H1 (cell line): Measurements from ENCODE around the gene LKAAEAR1. TPM values are rescaled to one million over a fixed set of nuclear protein-coding genes. Genes with fewer than 3 reads are reported as not detected.

ENCODE experiments used
- CTCF ChIA-PET: fragments of 300-600 bp; sonication (Branson Sonifier 250); formaldehyde crosslinking; loops from one replicate; lab custom pipeline; 2021; ENCODE audit not compliant: partially characterized antibody; lab: Charles Lee
- POLR2A ChIA-PET: fragments of 300-600 bp; sonication (Branson Sonifier 250); formaldehyde crosslinking; loops from one replicate; lab custom pipeline; 2021; ENCODE audit warnings: inconsistent platforms; ENCODE audit not compliant: partially characterized antibody; lab: Charles Lee
- DNase-seq, 2 experiments: peaks; one replicate each; pipeline versions ENCODE4 v3.0.0 to v3.0.0-alpha.2; 2010 to 2022; ENCODE audit warnings: low spot score in 2 of 2, low read depth in 1 of 2, mixed read lengths in 1 of 2
- FAIRE-seq: peaks from 2 replicates; lab custom pipeline; 2011; peaks lifted over from hg19 to GRCh38; lab: Jason Lieb, UNC
- H2AFZ ChIP-seq: 2 replicates; pipeline ENCODE4 v1.8.1; 2012; ENCODE audit warnings: low read length, inconsistent platforms
- H2AK5ac ChIP-seq: 2 replicates; pipeline ENCODE4 v1.6.1; 2013; ENCODE audit warnings: low read depth, low read length
- H2BK120ac ChIP-seq: replicated peaks from 2 replicates; pipeline ENCODE3; 2013; ENCODE audit warnings: low read depth, low read length, inconsistent platforms
- H2BK12ac ChIP-seq: 2 replicates; pipeline ENCODE4 v1.6.1; 2013; ENCODE audit warnings: low read depth, low read length
- H2BK15ac ChIP-seq: 2 replicates; pipeline ENCODE4 v1.6.1; 2013; ENCODE audit warnings: low read length
- H2BK20ac ChIP-seq: 2 replicates; pipeline ENCODE4 v1.6.1; 2013; ENCODE audit warnings: low read length
- H2BK5ac ChIP-seq: 2 replicates; pipeline ENCODE4 v1.6.1; 2013; ENCODE audit warnings: low read depth, low read length
- H3K14ac ChIP-seq: 2 replicates; pipeline ENCODE4 v1.6.1; 2013; ENCODE audit warnings: inconsistent platforms; ENCODE audit not compliant: insufficient read length
- H3K18ac ChIP-seq: 2 replicates; pipeline ENCODE4 v1.6.1; 2013; ENCODE audit warnings: low read length; ENCODE audit errors: extremely low read depth
- H3K23ac ChIP-seq: 2 replicates; pipeline ENCODE4 v1.6.1; 2013; ENCODE audit warnings: inconsistent platforms; ENCODE audit not compliant: insufficient read length
- H3K23me2 ChIP-seq: 2 replicates; pipeline ENCODE4 v1.6.1; 2013; ENCODE audit warnings: low read depth, low read length
- H3K27ac ChIP-seq: 2 replicates; pipeline ENCODE4 v1.6.1; 2011; ENCODE audit warnings: low read depth, low read length, inconsistent platforms
- H3K27me3 ChIP-seq, 4 experiments: replicated peaks in 1 of 4; 1 replicate in 1 of 4; 2 replicates in 3 of 4; pipeline versions ENCODE4 v1.6.1 to v1.8.1; 2011 to 2013; ENCODE audit warnings: low read length in 3 of 4, mild to moderate bottlenecking in 3 of 4, inconsistent platforms in 2 of 4, mixed read lengths in 2 of 4, moderate library complexity in 1 of 4; ENCODE audit not compliant: control insufficient read depth in 3 of 4, insufficient read depth in 3 of 4; ENCODE audit errors: extremely low read depth in 1 of 4
- H3K36me3 ChIP-seq, 4 experiments: 2 replicates each; pipeline versions ENCODE4 v1.6.1 to v1.8.1; 2011 to 2013; ENCODE audit warnings: mild to moderate bottlenecking in 4 of 4, low read length in 3 of 4, moderate library complexity in 2 of 4, control low read depth in 1 of 4, inconsistent platforms in 1 of 4; ENCODE audit not compliant: insufficient read depth in 4 of 4, control insufficient read depth in 2 of 4
- H3K4ac ChIP-seq: replicated peaks from 2 replicates; pipeline ENCODE3; 2013; ENCODE audit warnings: low read length, low read depth, mixed read lengths, inconsistent platforms; ENCODE audit not compliant: insufficient read length
- H3K4me1 ChIP-seq, 4 experiments: replicated peaks in 1 of 4; 1 replicate in 1 of 4; 2 replicates in 3 of 4; pipeline versions ENCODE4 v1.6.1 to v1.8.1; 2011 to 2013; ENCODE audit warnings: low read length in 3 of 4, inconsistent platforms in 2 of 4, mixed read lengths in 1 of 4; ENCODE audit not compliant: insufficient read depth in 4 of 4, control insufficient read depth in 3 of 4
- H3K4me2 ChIP-seq, 2 experiments: 2 replicates each; pipeline versions ENCODE4 v1.6.1 to v1.8.1; 2011 to 2013; ENCODE audit warnings: low read depth in 2 of 2, low read length in 2 of 2, control low read depth in 1 of 2, inconsistent platforms in 1 of 2, mild to moderate bottlenecking in 1 of 2; ENCODE audit not compliant: insufficient read depth in 1 of 2
- H3K4me3 ChIP-seq, 4 experiments: fragments of 200-600, 300-600 bp in 1 of 4; sonication (generic), shearing (Covaris generic), sonication (Bioruptor Twin) in 1 of 4; 2 replicates each; pipeline versions ENCODE4 v1.5.1 to v1.8.1; 2011 to 2016; ENCODE audit warnings: low read length in 4 of 4, low read depth in 3 of 4, control low read depth in 2 of 4, inconsistent platforms in 2 of 4, mild to moderate bottlenecking in 2 of 4, mixed read lengths in 1 of 4, moderate library complexity in 1 of 4; ENCODE audit not compliant: insufficient read depth in 2 of 4; ENCODE audit errors: extremely low read depth in 1 of 4
- H3K56ac ChIP-seq: replicated peaks from 2 replicates; pipeline ENCODE3; 2013; ENCODE audit warnings: low read depth, mild to moderate bottlenecking, mixed read lengths, low read length, inconsistent platforms; ENCODE audit not compliant: insufficient read length
- H3K79me1 ChIP-seq: 2 replicates; pipeline ENCODE4 v1.6.1; 2013; ENCODE audit warnings: low read depth, low read length, control low read depth
- H3K79me2 ChIP-seq, 2 experiments: 2 replicates each; pipeline versions ENCODE4 v1.6.1 to v1.8.1; 2012 to 2013; ENCODE audit warnings: low read length in 2 of 2, mild to moderate bottlenecking in 2 of 2, inconsistent platforms in 1 of 2; ENCODE audit not compliant: insufficient read depth in 2 of 2, control insufficient read depth in 1 of 2
- H3K9ac ChIP-seq, 4 experiments: replicated peaks in 1 of 4; 1 replicate in 1 of 4; 2 replicates in 3 of 4; pipeline versions ENCODE4 v1.6.1 to v1.8.1; 2011 to 2013; ENCODE audit warnings: low read depth in 3 of 4, low read length in 3 of 4, control low read depth in 2 of 4, mild to moderate bottlenecking in 2 of 4, moderate library complexity in 2 of 4, inconsistent platforms in 1 of 4; ENCODE audit errors: extremely low read depth in 1 of 4
- H3K9me3 ChIP-seq, 2 experiments: 2 replicates each; pipeline versions ENCODE4 v1.6.1 to v1.8.1; 2012 to 2013; ENCODE audit warnings: mild to moderate bottlenecking in 2 of 2, moderate library complexity in 2 of 2, control low read depth in 1 of 2, inconsistent platforms in 1 of 2, low read depth in 1 of 2, low read length in 1 of 2, mixed read lengths in 1 of 2; ENCODE audit not compliant: insufficient read depth in 2 of 2
- H4K20me1 ChIP-seq, 2 experiments: replicated peaks in 1 of 2; 2 replicates each; pipeline versions ENCODE3 to v1.8.1; 2011 to 2013; ENCODE audit warnings: inconsistent platforms in 2 of 2, low read length in 2 of 2, mild to moderate bottlenecking in 1 of 2; ENCODE audit not compliant: insufficient read depth in 2 of 2, control insufficient read depth in 1 of 2
- H4K5ac ChIP-seq: 2 replicates; pipeline ENCODE4 v1.6.1; 2013; ENCODE audit warnings: low read length, low read depth, mixed read lengths, inconsistent platforms; ENCODE audit not compliant: insufficient read length
- H4K8ac ChIP-seq: 2 replicates; pipeline ENCODE4 v1.8.0; 2013; ENCODE audit warnings: mild to moderate bottlenecking, moderate library complexity, low read length, inconsistent platforms; ENCODE audit not compliant: insufficient read depth; ENCODE audit errors: extremely low read depth
- H4K91ac ChIP-seq: replicated peaks from 2 replicates; pipeline ENCODE3; 2013; ENCODE audit warnings: low read length, mixed read lengths, inconsistent platforms; ENCODE audit not compliant: insufficient read length
- CTBP2 ChIP-seq: IDR thresholded peaks from 2 replicates; pipeline ENCODE4 v1.7.0; 2011; ENCODE audit warnings: borderline replicate concordance, mild to moderate bottlenecking, moderate library complexity, mixed read lengths, low read length; ENCODE audit not compliant: insufficient read depth, insufficient read length
- EP300 ChIP-seq, 2 experiments: IDR thresholded peaks; 1 replicate in 1 of 2; 2 replicates in 1 of 2; pipeline ENCODE4 v1.6.1; 2011 to 2012; ENCODE audit warnings: low read depth in 2 of 2, low read length in 2 of 2, mild to moderate bottlenecking in 2 of 2, borderline replicate concordance in 1 of 2, inconsistent platforms in 1 of 2, moderate library complexity in 1 of 2
- NRF1 ChIP-seq: IDR thresholded peaks from 2 replicates; pipeline ENCODE4 v1.6.1; 2011; ENCODE audit warnings: mild to moderate bottlenecking, low read depth, low read length, improper control_type of control experiment
- SP4 ChIP-seq: IDR thresholded peaks from 2 replicates; pipeline ENCODE4 v1.6.1; 2012; ENCODE audit warnings: low read length, inconsistent platforms
- WGBS, 2 experiments: shearing (Covaris generic) in 1 of 2; methylation state at CpG; one replicate each; pipeline versions ENCODE4 v1.1.6 to v1.1.7; 2013 to 2015; ENCODE audit warnings: low lambda C conversion rate in 2 of 2, mixed read lengths in 2 of 2, inconsistent platforms in 1 of 2, low coverage in 1 of 2, missing lambda C conversion rate in 1 of 2; ENCODE audit not compliant: insufficient replicate concordance in 2 of 2, insufficient coverage in 1 of 2, insufficient read length in 1 of 2; ENCODE audit errors: extremely low coverage in 1 of 2, missing lambda C conversion rate in 1 of 2; 5-methylcytosine and 5-hydroxymethylcytosine counted together
- polyA plus RNA-seq, 7 experiments: library from polyadenylated mRNA; depleted of rRNA in 3 of 7; stranded (reverse) in 5 of 7; unstranded in 2 of 7; fragments of >200 nt in 5 of 7; fragments of 200-250 nt in 2 of 7; gene quantifications; 1 replicate in 5 of 7; 2 replicates in 1 of 7; 4 replicates in 1 of 7; pipeline versions ENCODE4 v1.2.1 to v1.2.3, GENCODE V29; 2011 to 2013; ENCODE audit warnings: missing spikeins in 2 of 7, mixed read lengths in 2 of 7
- total RNA-seq: library from RNA; stranded (reverse); fragmentation: NEBNext Ultra II Directional; extraction: Animal tissue kit (Norgen Biotek cat#: 25700); gene quantifications from 2 replicates; pipeline ENCODE4 v1.2.1, GENCODE V29; 2021

Gene LKAAEAR1
- total and polyA plus RNA-seq, 2 of the 8 experiments (the other 6 are each of a cell fraction or from before 2014, with no cell fraction given), result 0.41 to 0.53 TPM

- Histone ChIP-seq H3K9ac (no peak overlapping the region), H2BK5ac (no peak overlapping the region), H4K20me1 (peaks cover 0 to 8% of the 10 kb centered on the region in 2 experiments), H4K91ac (no peak overlapping the region), H2BK120ac (no peak overlapping the region), H3K79me2 (no peaks in the 10 kb centered on the region), H4K8ac (peak overlapping the region; percentile 38; the same call in 1 of the 2 replicates), H2AK5ac (no peak overlapping the region), H3K27ac (no peak overlapping the region; the same call in 1 of the 2 replicates), H3K56ac (no peak overlapping the region), H3K4me2 (no peak overlapping the region), H3K18ac (no peak overlapping the region), H2BK12ac (no peak overlapping the region), H3K14ac (no peak overlapping the region), H3K23ac (no peak overlapping the region), H2AFZ (no peak overlapping the region), H3K9me3 (no peaks in the 10 kb centered on the region), H3K27me3 (no peaks in the 10 kb centered on the region), H2BK15ac (no peak overlapping the region), H3K23me2 (no peaks in the 10 kb centered on the region), H3K4me3 (no peak overlapping the region), H4K5ac (no peak overlapping the region), H2BK20ac (no peak overlapping the region), H3K36me3 (peaks cover 0 to 8% (median 3%) of the 10 kb centered on the region in 4 experiments; a peak in 3 of 8 replicates), H3K79me1 (0 out of 2 replicates have a peak, but pooled peaks cover 3% of the 10 kb centered on the region), H3K4me1 (peaks cover 0 to 9% (median under 1%) of the 10 kb centered on the region in 4 experiments; a peak in 3 of 7 replicates), H3K4ac (no peak overlapping the region)
- POLR2A ChIA-PET, result interaction anchor here (0.7 to 2.0 kb wide), 5 partner anchors 9 to 36 kb away, joined by 3 to 5 read pairs (median 4); partner anchors contain the start of genes C20orf204 and TCEA2
- WGBS, 2 experiments, result 88% methylated on average over 24 of the region's 30 CpGs; no CpG with 5 or more reads in 1 of the 2 experiments
- DNase-seq (no peak), FAIRE-seq (no peak)
- CTCF ChIA-PET, result interaction anchor here (0.6 to 1.6 kb wide), 12 partner anchors 9 to 533 kb away, joined by 3 to 7 read pairs (median 4); partner anchors contain the start of gene TCEA2
- TF ChIP-seq SP4, result no peak
- TF ChIP-seq CTBP2, result no peak
- TF ChIP-seq EP300 (IDR thresholded peaks at IDR 0.05; ENCODE audit: borderline replicate concordance in 1 of 2, low read depth in 2 of 2, low read length in 2 of 2), result no peak
- TF ChIP-seq NRF1, result no peak
Measured at GRCh38 chr20:64071341-64072332, 12.6 kb downstream of the LKAAEAR1 start.
